RWPE2 (cell line): Measurements from ENCODE around the gene SVIL.
A peak's percentile ranks its signal among the peaks of the same experiment; 100 is the strongest.
"Not testable (repeated sequence)": the region's sequence is repeated elsewhere in the genome, so short reads cannot be mapped to it uniquely, and the experiment has no call there.

Experiments used
- ATAC-seq: fragments of 200-7000 bp; cut with Tn5 transposase; 3 replicates; pipeline ENCODE4 v1.9.1; 2021; ENCODE audit warnings: low read depth
- DNase-seq: peaks from one replicate; pipeline ENCODE4 v3.0.0-alpha.2; 2020; ENCODE audit warnings: low spot score
- H3K27ac ChIP-seq: fragments of 450-650 bp; 2 replicates; pipeline ENCODE4 v1.5.1; 2017; ENCODE audit warnings: mild to moderate bottlenecking; ENCODE audit not compliant: poor library complexity, severe bottlenecking
- H3K27me3 ChIP-seq: fragments of 250-450 bp; sonication (Bioruptor Pico); 2 replicates; pipeline ENCODE4 v1.5.1; 2021; ENCODE audit warnings: mild to moderate bottlenecking, moderate library complexity; ENCODE audit not compliant: insufficient read depth, poor library complexity, severe bottlenecking
- H3K36me3 ChIP-seq: fragments of 250-450 bp; sonication (Bioruptor Pico); 2 replicates; pipeline ENCODE4 v1.5.1; 2020; ENCODE audit warnings: low read depth, mild to moderate bottlenecking, moderate library complexity
- H3K4me1 ChIP-seq: fragments of 250-450 bp; sonication (Bioruptor Pico); 2 replicates; pipeline ENCODE4 v1.5.1; 2021; ENCODE audit warnings: mild to moderate bottlenecking, moderate library complexity; ENCODE audit not compliant: insufficient read depth, poor library complexity, severe bottlenecking
- H3K4me3 ChIP-seq: fragments of 250-450 bp; sonication (Bioruptor Pico); 2 replicates; pipeline ENCODE4 v1.5.1; 2021; ENCODE audit warnings: mild to moderate bottlenecking, moderate library complexity; ENCODE audit not compliant: severe bottlenecking
- H3K9me3 ChIP-seq: fragments of 250-450 bp; sonication (Bioruptor Pico); 2 replicates; pipeline ENCODE4 v1.5.1; 2021; ENCODE audit warnings: mild to moderate bottlenecking, moderate library complexity; ENCODE audit not compliant: severe bottlenecking
- TF ChIP-seq, protein P1 (sequence below): fragments of 450-650 bp; IDR thresholded peaks from one replicate; pipeline ENCODE4 v1.5.1; 2017; ENCODE audit warnings: mild to moderate bottlenecking, moderate library complexity; ENCODE audit not compliant: poor library complexity, severe bottlenecking

Gene SVIL

DNA sequence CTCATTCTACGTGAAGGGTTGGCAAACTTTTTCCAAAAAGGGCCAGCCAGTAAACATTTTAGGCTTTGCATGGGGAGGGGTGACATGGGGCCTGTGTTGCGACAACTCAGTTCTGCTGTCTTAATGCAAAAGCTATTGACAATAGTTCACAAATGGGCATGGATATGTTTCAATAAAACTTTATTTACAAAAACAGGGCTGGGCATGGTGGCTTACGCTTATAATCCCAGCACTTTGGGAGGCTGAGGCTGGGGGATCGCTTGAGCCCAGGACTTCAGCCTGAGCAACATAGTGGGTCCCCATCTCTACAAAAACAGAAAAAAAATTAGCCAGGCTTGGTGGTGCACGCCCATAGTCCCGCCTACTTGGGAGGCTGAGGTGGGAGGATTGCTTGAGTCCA is 141.1 kb downstream of the SVIL start:
- H3K27me3 ChIP-seq = no peaks in the 10 kb centered on the region
- no peaks in the 10 kb centered on the region for H3K4me1 ChIP-seq
- H3K9me3 ChIP-seq = no peaks in the 10 kb centered on the region
- TF ChIP-seq, protein P1, sequence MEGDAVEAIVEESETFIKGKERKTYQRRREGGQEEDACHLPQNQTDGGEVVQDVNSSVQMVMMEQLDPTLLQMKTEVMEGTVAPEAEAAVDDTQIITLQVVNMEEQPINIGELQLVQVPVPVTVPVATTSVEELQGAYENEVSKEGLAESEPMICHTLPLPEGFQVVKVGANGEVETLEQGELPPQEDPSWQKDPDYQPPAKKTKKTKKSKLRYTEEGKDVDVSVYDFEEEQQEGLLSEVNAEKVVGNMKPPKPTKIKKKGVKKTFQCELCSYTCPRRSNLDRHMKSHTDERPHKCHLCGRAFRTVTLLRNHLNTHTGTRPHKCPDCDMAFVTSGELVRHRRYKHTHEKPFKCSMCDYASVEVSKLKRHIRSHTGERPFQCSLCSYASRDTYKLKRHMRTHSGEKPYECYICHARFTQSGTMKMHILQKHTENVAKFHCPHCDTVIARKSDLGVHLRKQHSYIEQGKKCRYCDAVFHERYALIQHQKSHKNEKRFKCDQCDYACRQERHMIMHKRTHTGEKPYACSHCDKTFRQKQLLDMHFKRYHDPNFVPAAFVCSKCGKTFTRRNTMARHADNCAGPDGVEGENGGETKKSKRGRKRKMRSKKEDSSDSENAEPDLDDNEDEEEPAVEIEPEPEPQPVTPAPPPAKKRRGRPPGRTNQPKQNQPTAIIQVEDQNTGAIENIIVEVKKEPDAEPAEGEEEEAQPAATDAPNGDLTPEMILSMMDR = no peak
- H3K27ac ChIP-seq = no peak overlapping the region
- DNase-seq (no peak), ATAC-seq (no peak)
- H3K4me3 ChIP-seq = no peak overlapping the region
- H3K36me3 ChIP-seq = peaks cover 17% of the 10 kb centered on the region

DNA sequence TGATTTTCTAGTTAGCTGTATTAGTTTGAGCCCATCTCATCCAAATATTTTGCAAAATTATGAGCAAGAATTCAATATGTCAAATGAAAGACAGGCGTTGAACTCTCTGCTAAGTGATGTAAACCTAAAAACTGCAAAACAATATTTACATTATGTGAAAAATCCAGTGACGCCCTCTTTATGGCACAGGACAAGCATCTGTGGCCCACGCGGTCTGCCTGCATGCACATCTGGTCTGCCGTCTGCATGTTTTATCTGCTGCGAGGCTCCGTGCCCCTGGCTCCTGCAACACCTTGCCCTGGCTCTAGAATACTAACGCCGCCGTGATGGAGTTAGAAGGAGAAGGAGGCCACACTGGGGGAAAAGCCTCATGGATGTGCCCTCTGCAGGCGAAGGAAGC is 142.0 kb downstream of the SVIL start:
- H3K27me3 ChIP-seq = no peaks in the 10 kb centered on the region
- H3K9me3 ChIP-seq = no peaks in the 10 kb centered on the region
- TF ChIP-seq, protein P1 = no peak
- no peak overlapping the region for H3K4me3 ChIP-seq
- H3K36me3 ChIP-seq = peaks cover 17% of the 10 kb centered on the region
- ATAC-seq = no peak
- H3K4me1 ChIP-seq = no peaks in the 10 kb centered on the region
- no peak overlapping the region for H3K27ac ChIP-seq
- DNase-seq = no peak

DNA sequence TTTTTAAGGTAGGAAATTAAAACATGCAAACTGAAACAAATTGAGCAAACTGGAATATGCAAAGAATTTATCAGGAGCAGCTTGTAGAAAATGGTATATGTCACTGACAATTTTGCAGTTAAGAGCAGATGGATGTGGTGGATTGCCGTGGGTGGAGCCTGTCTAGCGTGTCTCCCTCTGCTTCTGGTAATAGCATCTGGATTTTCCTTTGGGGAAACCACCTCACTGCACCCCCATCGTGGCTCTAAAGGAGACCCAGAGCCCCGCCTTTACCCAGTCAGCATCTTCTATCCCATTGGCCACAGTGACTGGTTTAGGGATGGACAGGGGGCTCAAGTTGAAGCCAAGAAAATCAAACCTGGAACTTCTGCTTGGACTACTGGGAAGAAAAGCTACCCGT is 142.9 kb downstream of the SVIL start:
- no peaks in the 10 kb centered on the region for H3K9me3 ChIP-seq
- ATAC-seq = no peak
- no peaks in the 10 kb centered on the region for H3K4me1 ChIP-seq
- TF ChIP-seq, protein P1 = no peak
- no peak for DNase-seq
- no peak overlapping the region for H3K4me3 ChIP-seq
- H3K27ac ChIP-seq = no peak overlapping the region
- H3K27me3 ChIP-seq = no peaks in the 10 kb centered on the region
- H3K36me3 ChIP-seq = peaks cover 17% of the 10 kb centered on the region

DNA sequence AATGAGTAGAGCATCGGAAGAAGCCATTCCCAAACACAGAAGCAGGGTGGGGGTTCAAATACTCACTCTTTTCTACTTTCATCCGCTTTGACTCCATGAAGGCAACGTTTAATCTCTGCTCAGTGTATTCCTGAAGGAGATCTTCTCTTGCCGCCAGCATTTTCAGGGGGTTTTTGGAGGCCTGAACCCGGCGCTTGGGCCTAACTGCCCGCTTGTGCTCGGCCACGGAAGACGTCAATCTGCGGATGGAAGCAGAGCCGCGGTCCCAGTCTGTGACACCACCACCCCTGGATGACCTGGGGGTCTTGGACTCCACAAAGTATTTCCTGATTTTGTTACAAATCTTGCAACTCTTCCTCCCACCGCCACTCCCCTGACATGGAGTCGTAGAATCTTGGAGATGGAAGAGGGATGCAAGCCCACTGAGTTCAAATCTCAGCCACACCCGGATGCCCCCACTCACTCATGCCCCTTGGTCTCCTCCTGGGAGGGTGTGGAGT is 143.9 kb downstream of the SVIL start:
- not testable (repeated sequence) for H3K27me3 ChIP-seq, H3K4me3 ChIP-seq, H3K4me1 ChIP-seq, ATAC-seq, DNase-seq, H3K9me3 ChIP-seq, H3K27ac ChIP-seq
- H3K36me3 ChIP-seq = peaks cover 19% of the 10 kb centered on the region

DNA sequence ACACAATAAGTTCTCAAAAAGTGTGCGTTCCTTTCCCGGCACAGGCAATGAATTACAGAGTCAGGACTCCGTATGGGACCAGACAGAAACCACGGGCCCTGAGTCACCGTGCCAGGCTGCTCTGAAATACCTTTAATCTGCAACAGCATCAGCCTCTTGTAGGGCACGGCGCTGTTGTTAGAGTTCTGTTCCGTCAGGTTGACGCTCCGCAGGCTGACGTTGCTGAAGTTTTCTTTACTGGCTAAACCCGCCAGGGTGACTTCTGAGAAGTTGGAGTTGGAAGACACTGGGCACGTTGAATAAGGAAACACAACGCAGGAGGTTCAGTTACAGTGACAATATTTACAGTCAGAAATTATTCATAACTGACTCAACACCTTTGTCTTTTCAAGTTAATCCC is 146.3 kb downstream of the SVIL start:
- not testable (repeated sequence) for H3K27me3 ChIP-seq, H3K4me1 ChIP-seq, H3K9me3 ChIP-seq, H3K4me3 ChIP-seq, H3K27ac ChIP-seq, DNase-seq
- H3K36me3 ChIP-seq = peaks cover 30% of the 10 kb centered on the region
- peak; percentile 50; the same call in 2 of the 3 replicates for ATAC-seq

DNA sequence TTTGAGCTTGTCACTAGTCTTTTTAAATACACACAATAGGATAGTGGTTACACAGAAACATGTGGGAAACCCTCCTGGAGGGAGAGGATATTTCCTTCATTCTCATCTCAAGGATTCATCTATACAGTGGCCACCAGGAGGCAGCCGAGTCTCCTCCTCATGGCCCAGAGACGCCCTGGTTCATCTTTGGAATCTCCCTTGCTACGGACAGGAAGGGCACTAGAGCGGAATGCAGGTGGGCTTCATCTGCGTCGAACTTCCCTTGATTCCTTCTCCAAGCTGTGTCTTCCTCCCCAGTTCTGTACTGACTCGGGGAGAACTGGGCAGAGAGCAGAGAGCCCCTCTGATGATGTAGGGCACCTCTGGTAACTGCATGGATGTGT is 146.9 kb downstream of the SVIL start:
- not testable (repeated sequence) for DNase-seq, H3K9me3 ChIP-seq, H3K27me3 ChIP-seq, H3K4me1 ChIP-seq, H3K4me3 ChIP-seq, ATAC-seq, H3K27ac ChIP-seq
- H3K36me3 ChIP-seq = peaks cover 28% of the 10 kb centered on the region

DNA sequence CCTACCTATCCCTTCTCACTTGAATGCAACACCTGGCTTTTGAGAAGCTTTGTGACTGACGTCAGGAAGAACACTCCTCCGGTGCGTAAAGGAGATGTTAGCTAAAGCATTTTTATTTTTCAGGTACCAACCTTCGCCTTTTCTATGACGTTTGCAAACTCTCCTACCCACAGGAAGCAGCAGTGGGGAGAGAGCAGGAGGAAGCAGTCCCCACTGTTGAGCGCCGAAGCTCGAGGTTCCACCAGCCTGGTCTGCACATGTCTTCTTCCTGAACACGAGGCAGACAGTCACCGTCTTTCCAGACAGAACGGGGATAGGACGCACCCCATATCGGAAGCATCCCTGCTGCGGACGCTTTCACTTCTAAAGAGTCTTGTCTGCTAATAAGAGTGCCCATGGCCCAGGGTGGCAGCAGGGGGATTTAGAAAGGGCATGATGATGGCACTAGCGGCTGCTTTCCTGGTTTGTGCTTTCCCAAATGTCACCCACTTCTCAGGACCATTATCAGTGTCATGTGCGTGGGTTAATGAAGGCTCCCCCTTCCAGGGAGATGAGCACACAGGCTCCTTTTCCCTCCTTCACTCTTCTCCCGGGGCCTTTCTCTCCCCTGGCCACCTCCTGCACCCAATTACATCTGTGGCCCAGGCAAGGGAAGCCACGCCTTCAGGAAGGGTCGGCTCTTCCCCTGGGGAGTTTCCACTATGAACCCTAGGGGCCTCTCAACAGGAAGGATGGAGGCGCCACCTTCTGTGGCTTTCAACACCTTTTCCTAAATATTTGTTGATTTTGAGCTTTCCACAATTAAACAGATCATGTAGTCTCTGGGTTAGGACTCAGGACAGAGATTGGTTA is 147.5 kb downstream of the SVIL start:
- peaks cover 26% of the 10 kb centered on the region for H3K36me3 ChIP-seq

More for the DNA sequence above, 147.5 kb downstream of the SVIL start:
- H3K4me1 ChIP-seq, ATAC-seq, H3K9me3 ChIP-seq, H3K27me3 ChIP-seq, H3K27ac ChIP-seq, DNase-seq, H3K4me3 ChIP-seq: not testable (repeated sequence)
